ENCODE data around the gene RNF212B. TPM values are rescaled to one million over a fixed set of nuclear protein-coding genes. Genes with fewer than 3 reads are reported as not detected.

Gene RNF212B
- total and polyA plus RNA-seq, 2 donors (not counting 3 experiments of a cell fraction or from before 2014, with no cell fraction given): not detected

DNA sequence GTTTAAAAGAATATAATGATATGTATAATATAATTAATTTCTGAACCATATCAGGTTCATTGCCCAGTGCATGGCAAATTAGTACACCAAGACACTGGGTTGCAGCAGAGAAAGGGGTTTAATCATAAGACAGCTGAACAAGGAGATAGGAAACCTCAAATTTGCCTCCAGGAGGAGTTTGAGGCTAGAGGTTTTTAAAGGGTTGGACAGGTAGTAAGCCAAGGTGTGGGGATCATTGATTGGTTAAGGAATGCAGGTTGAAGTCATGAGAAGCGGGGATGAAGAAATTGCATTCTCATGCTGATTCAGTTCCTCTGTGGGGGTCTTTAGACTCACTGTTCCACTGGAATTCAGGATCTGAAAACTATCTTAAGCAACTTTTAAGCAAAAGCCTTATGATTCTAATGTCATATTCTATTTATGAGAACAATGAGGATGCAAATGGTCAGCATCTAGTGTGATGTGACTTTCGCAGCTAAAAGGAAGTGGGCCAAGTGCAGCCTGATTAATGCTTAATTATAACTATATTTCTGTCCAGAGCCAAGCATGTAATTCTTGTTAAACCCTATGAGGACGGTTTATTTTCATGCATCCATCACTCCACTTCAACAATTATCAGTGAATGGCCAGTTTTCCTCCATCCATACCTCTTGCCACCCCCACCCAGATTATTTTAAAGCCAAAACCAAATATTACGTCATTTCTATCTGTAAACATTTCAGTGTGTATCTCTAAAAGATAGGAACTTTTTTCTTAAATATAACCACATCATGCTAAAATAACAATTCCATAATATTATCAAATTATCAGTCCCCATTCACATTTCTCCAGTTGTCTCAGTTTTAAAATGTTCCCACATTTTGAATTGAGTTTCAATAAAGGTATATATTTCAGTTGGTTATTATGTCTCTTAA lies 14.9 kb downstream of the RNF212B start:
- dilution Hi-C loops (cut with MboI; ENCODE audit: extremely low pct_ligation_motif_present, low sequenced_read_pairs): no loop called here
- Histone ChIP-seq H3K9me3 (replicated peaks; ENCODE audit: control insufficient read depth, insufficient read depth, low read length) (no peaks in the 10 kb centered on the region), H3K36me3 (ENCODE audit: control insufficient read depth in 2 of 2, extremely low read depth in 1 of 2, insufficient read depth in 2 of 2, low read length in 2 of 2) (no peaks in the 10 kb centered on the region), H3K79me2 (ENCODE audit: control insufficient read depth, insufficient read depth, low read length) (no peaks in the 10 kb centered on the region), H3K9ac (replicated peaks; ENCODE audit: extremely low read depth, insufficient read depth, low read length) (no peak overlapping the region), H3K4me3 (replicated peaks in 1 of 3; ENCODE audit: insufficient read depth in 1 of 3, low read depth in 1 of 3, low read length in 3 of 3) (no peak overlapping the region), H3K4me1 (ENCODE audit: control insufficient read depth, extremely low read depth, insufficient read depth, low read length) (no peaks in the 10 kb centered on the region), H3K9me1 (replicated peaks; ENCODE audit: control insufficient read depth, extremely low read depth, insufficient read depth, low read length) (no peaks in the 10 kb centered on the region), H4K20me1 (replicated peaks; ENCODE audit: control insufficient read depth, extremely low read depth, insufficient read depth, low read length) (no peaks in the 10 kb centered on the region), H2AFZ (ENCODE audit: low read depth, low read length) (no peak overlapping the region), H3K27ac (ENCODE audit: insufficient read depth, low read depth, low read length) (no peak overlapping the region), H3K27me3 (ENCODE audit: control insufficient read depth in 2 of 2, insufficient read depth in 2 of 2, low read length in 2 of 2) (peaks cover 7 to 9% of the 10 kb centered on the region in 2 experiments), H3K4me2 (ENCODE audit: insufficient read depth, low read length) (no peak overlapping the region)
- DNase-seq (ENCODE audit: low read depth, low spot score) (no peak), FAIRE-seq (no peak)
- intact Hi-C loops (cut with micrococcal nuclease): no loop called here
- CTCF ChIA-PET: no interaction called here
- no TSS peak for BruUV-seq (replicated peaks)
- no peak for TF ChIP-seq POLR2AphosphoS5 (IDR thresholded peaks at IDR 0.05; ENCODE audit: insufficient read depth, low read depth, low read length)
- TF ChIP-seq MYC (IDR thresholded peaks at IDR 0.05; ENCODE audit: low read depth, low read length): no peak
- TF ChIP-seq, protein P1, sequence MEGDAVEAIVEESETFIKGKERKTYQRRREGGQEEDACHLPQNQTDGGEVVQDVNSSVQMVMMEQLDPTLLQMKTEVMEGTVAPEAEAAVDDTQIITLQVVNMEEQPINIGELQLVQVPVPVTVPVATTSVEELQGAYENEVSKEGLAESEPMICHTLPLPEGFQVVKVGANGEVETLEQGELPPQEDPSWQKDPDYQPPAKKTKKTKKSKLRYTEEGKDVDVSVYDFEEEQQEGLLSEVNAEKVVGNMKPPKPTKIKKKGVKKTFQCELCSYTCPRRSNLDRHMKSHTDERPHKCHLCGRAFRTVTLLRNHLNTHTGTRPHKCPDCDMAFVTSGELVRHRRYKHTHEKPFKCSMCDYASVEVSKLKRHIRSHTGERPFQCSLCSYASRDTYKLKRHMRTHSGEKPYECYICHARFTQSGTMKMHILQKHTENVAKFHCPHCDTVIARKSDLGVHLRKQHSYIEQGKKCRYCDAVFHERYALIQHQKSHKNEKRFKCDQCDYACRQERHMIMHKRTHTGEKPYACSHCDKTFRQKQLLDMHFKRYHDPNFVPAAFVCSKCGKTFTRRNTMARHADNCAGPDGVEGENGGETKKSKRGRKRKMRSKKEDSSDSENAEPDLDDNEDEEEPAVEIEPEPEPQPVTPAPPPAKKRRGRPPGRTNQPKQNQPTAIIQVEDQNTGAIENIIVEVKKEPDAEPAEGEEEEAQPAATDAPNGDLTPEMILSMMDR (IDR thresholded peaks at IDR 0.05; ENCODE audit: extremely low read depth in 1 of 2, insufficient read depth in 1 of 2, low read depth in 1 of 2, low read length in 2 of 2): no peak
- TF ChIP-seq GATA2 (IDR thresholded peaks at IDR 0.05; ENCODE audit: insufficient read depth, insufficient read length, low read depth, low read length): no peak
- no peak for TF ChIP-seq POLR2A (IDR thresholded peaks at IDR 0.05; ENCODE audit: low read depth, low read length)
- TF ChIP-seq FOS (IDR thresholded peaks at IDR 0.05; ENCODE audit: borderline replicate concordance, insufficient read depth, low read length): no peak
- no peak for TF ChIP-seq EZH2 (IDR thresholded peaks at IDR 0.05; ENCODE audit: borderline replicate concordance, low read depth, low read length, severe bottlenecking)
- no peak for TF ChIP-seq JUN (IDR thresholded peaks at IDR 0.05; ENCODE audit: borderline replicate concordance, insufficient read depth, insufficient read length, low read depth)
- POLR2A ChIA-PET: no interaction called here

All from endothelial cell of umbilical vein (primary cell).